Nephron progenitor cell (in vitro differentiated cells): ENCODE data around the gene GRPEL1.

Source experiments
- DNase-seq: peaks from one replicate; pipeline ENCODE4 v3.0.0; 2021
- H3K27ac Mint-ChIP-seq: 2 replicates; pipeline ENCODE4 v1.8.0; 2021; ENCODE audit warnings: mild to moderate bottlenecking, moderate library complexity, mixed read lengths
- H3K27me3 Mint-ChIP-seq: 2 replicates; pipeline ENCODE4 v1.8.0; 2021; ENCODE audit warnings: mild to moderate bottlenecking, low read depth, mixed read lengths; ENCODE audit not compliant: poor library complexity
- H3K36me3 Mint-ChIP-seq: 2 replicates; pipeline ENCODE4 v1.8.0; 2021; ENCODE audit warnings: low read depth, mixed read lengths
- H3K4me1 Mint-ChIP-seq: 2 replicates; pipeline ENCODE4 v1.8.0; 2021; ENCODE audit warnings: mixed read lengths
- H3K4me3 Mint-ChIP-seq: 2 replicates; pipeline ENCODE4 v1.8.0; 2021; ENCODE audit warnings: mild to moderate bottlenecking, moderate library complexity, mixed read lengths
- H3K9me3 Mint-ChIP-seq: 2 replicates; pipeline ENCODE4 v1.8.0; 2021; ENCODE audit warnings: mild to moderate bottlenecking, moderate library complexity, mixed read lengths
- CTCF ChIP-seq: fragments of 200-600 bp; sonication (generic); IDR thresholded peaks from 2 replicates; pipeline ENCODE4 v1.5.0; 2021; ENCODE audit warnings: antibody characterized with exemption

GRPEL1 gene

GRCh38 chr4:7070729-7071511 lies 3.1 kb upstream of the GRPEL1 start:
- Mint-ChIP-seq H3K4me3 (no peak overlapping the region), H3K27ac (no peak overlapping the region), H3K4me1 (peaks cover 21% of the 10 kb centered on the region), H3K9me3 (no peaks in the 10 kb centered on the region), H3K27me3 (peaks cover 28% of the 10 kb centered on the region), H3K36me3 (peaks cover 10% of the 10 kb centered on the region)
- DNase-seq, result peak; percentile 87
- TF ChIP-seq CTCF, result peak; percentile 97

GRCh38 chr4:7068883-7069282 lies 1.0 kb upstream of the GRPEL1 start:
- H3K4me1 Mint-ChIP-seq, result peaks cover 31% of the 10 kb centered on the region
- DNase-seq, result peak; percentile 49
- peaks cover 28% of the 10 kb centered on the region for H3K36me3 Mint-ChIP-seq
- no peak for TF ChIP-seq CTCF
- no peak overlapping the region for H3K27ac Mint-ChIP-seq
- H3K4me3 Mint-ChIP-seq, result peak overlapping the region; percentile 95
- H3K9me3 Mint-ChIP-seq, result no peaks in the 10 kb centered on the region
- peaks cover 24% of the 10 kb centered on the region for H3K27me3 Mint-ChIP-seq

GRCh38 chr4:7068279-7068842 lies 497 bp upstream of the GRPEL1 start:
- Mint-ChIP-seq H3K4me1 (peaks cover 31% of the 10 kb centered on the region), H3K4me3 (peak overlapping the region; percentile 95), H3K27ac (peak overlapping the region; percentile 83), H3K36me3 (peaks cover 33% of the 10 kb centered on the region), H3K27me3 (peaks cover 24% of the 10 kb centered on the region), H3K9me3 (no peaks in the 10 kb centered on the region)
- no peak for DNase-seq
- no peak for TF ChIP-seq CTCF

- H3K4me3 Mint-ChIP-seq, result peak overlapping the region; percentile 88
- H3K36me3 Mint-ChIP-seq, result peaks cover 46% of the 10 kb centered on the region
- H3K4me1 Mint-ChIP-seq, result peaks cover 31% of the 10 kb centered on the region
- H3K9me3 Mint-ChIP-seq, result no peaks in the 10 kb centered on the region
- TF ChIP-seq CTCF, result no peak
- no peak for DNase-seq
- no peak overlapping the region for H3K27ac Mint-ChIP-seq
- H3K27me3 Mint-ChIP-seq, result peaks cover 18% of the 10 kb centered on the region
These were observed 775 bp downstream of the GRPEL1 start for GRCh38 chr4:7067126-7067451.

GRCh38 chr4:7066493-7066892 lies 1.4 kb downstream of the GRPEL1 start:
- peaks cover 52% of the 10 kb centered on the region for H3K36me3 Mint-ChIP-seq
- H3K4me1 Mint-ChIP-seq, result peaks cover 31% of the 10 kb centered on the region
- TF ChIP-seq CTCF, result no peak
- peak overlapping the region; percentile 88 for H3K4me3 Mint-ChIP-seq
- H3K9me3 Mint-ChIP-seq, result no peaks in the 10 kb centered on the region
- H3K27ac Mint-ChIP-seq, result no peak overlapping the region
- DNase-seq, result no peak
- H3K27me3 Mint-ChIP-seq, result peaks cover 14% of the 10 kb centered on the region

- Mint-ChIP-seq H3K9me3 (no peaks in the 10 kb centered on the region), H3K4me1 (peaks cover 31% of the 10 kb centered on the region), H3K4me3 (peak overlapping the region; percentile 88), H3K36me3 (peaks cover 56% of the 10 kb centered on the region), H3K27me3 (peaks cover 11% of the 10 kb centered on the region), H3K27ac (no peak overlapping the region)
- no peak for TF ChIP-seq CTCF
- no peak for DNase-seq
These were observed 1.9 kb downstream of the GRPEL1 start for GRCh38 chr4:7066006-7066405.
